Putamen (tissue), 1 donor: ENCODE data around the gene NPHP4.

Experiments used
- DNase-seq: peaks from one replicate; pipeline ENCODE4 v3.0.0-alpha.2; 2016; ENCODE audit warnings: low spot score

The NPHP4 gene

GRCh38 chr1:5877683-5878530 lies 114.3 kb downstream of the NPHP4 start:
- no peak for DNase-seq

DNA sequence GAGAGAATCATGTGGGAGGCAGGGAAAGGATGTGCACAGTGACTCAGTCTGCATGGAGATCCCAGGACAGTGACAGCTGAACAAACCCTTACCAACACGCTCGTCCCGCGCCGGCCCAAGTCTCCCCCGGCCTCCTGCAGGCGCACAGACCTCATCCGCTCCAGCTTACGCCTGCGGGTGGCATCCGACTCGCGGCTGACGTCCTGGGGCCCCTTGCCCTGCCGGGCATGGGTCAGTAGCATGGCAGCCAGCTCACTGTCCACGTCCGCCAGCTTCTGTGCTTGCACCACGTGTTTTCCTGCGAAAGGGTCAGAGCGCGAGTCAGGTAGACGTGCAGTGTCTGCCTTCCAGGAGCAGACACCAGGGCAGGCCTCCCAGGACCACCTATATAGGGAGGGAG lies 115.2 kb downstream of the NPHP4 start:
- no peak for DNase-seq

GRCh38 chr1:5876094-5876650 lies 116.1 kb downstream of the NPHP4 start:
- DNase-seq: no peak

- no peak for DNase-seq
Observed at GRCh38 chr1:5875345-5875910, 116.8 kb downstream of the NPHP4 start.

DNA sequence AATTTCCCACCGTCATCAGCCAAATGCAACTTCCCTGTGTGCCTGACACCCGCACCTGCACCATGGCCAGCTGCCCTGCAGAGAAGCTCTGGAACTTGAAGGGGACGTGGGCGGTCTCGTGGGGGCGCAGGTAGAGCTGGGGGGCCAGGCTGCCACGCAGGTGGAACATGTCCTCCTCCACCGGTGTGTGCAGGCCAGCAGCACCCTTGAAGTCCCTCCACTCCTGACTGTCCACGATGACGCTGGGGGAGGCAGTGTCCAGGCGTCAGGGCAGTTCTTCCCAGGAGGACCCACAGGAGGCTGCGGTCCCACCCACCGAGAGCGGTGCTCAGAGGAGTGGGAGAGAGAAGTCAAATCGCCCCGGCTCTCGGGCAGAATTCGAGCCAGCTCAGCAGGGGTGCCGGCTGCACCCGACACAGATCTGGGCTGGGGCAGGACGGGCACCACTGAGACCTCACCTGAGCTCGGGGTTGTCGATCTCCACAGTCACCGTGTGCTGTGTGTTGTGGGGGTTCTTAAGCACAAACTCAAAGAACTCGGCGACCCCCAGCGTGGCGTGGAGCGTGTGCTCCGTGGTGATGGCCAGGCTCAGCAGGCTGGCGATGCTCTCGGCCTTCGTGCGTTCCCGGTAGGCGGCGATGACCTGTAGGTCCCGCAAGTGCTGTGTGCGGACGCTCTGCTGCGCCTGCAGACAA lies 117.7 kb downstream of the NPHP4 start:
- no peak for DNase-seq

DNA sequence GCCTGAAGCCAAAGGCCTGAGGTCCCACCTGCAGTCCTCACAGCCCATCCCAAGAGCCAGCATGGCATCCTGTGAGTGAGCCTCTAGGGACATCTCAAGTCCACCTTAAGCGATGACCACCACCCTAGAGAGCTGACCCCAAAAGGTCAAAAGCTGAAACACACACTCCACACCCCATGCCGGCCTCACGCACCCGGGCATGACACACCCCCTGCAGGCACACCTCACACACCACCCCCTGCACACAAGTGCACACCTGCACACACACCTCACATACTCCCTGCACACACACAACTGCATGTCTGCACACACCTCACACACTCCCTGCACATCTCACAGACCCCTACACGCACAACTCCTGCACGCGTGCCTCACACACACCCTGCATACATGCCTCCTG lies 118.7 kb downstream of the NPHP4 start:
- no peak for DNase-seq

- DNase-seq: no peak
Observed at GRCh38 chr1:5872886-5873285, 119.3 kb downstream of the NPHP4 start.

- DNase-seq: no peak
Observed at GRCh38 chr1:5868931-5869500, 123.2 kb downstream of the NPHP4 start.

DNA sequence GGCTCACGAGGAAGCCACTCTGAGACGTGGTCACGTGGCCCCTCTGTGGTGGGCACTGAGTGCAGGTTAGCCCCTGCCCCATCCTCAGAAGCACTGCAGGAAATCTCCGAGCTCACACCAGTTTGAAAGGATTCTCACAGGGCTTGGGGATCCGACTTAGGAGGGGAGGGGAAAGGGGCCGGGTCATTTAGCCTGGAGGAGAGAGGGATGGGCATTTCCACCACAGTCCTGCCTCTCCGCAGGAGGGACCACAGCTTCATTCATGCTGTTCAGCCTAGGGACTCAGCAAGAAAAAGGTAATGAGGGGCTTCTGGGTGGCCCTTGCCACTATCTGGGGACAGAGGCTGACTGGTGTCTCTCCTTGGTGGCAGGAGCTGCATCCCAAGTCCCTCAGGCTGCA lies 126.5 kb downstream of the NPHP4 start:
- DNase-seq: no peak

DNA sequence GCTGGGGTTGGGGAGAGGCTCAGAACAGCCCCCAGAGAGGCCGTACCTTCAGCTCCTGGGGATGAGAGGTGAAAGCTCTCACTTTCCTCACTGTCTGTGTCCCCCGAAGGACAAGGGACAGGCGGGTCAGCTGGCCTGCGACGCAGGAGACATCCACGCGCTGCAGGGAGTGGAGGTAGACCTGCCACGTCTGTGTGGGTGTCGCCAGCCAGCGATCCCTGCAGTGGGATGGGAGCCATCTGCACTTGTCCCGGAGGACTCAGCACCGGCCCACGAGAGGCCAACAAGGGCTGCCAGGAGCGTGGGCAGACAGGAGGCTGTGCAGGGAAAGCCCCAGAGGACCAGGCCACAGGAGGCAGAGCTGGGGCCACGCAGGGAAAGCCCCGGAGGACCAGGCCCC lies 127.2 kb downstream of the NPHP4 start:
- DNase-seq: no peak

DNA sequence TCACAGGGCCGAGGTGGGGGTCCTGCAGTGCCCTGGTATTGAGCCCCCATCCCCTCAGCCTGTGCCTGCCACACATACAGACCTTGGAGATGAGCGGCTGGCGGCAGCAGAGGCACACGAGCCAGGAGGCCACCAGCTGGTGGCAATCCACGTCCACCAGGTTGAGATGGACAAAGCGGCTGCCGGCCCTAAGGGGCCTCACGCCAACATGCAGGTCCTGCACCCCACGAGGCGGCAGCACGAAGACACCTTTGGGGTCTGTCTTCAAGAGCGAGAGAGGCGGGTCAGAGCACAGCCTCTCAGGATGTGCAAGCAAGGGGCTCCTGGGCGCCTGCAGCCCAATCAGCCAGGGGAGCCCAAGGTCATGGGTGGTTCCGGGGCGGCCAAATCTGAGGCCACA lies 128.0 kb downstream of the NPHP4 start:
- no peak for DNase-seq

DNA sequence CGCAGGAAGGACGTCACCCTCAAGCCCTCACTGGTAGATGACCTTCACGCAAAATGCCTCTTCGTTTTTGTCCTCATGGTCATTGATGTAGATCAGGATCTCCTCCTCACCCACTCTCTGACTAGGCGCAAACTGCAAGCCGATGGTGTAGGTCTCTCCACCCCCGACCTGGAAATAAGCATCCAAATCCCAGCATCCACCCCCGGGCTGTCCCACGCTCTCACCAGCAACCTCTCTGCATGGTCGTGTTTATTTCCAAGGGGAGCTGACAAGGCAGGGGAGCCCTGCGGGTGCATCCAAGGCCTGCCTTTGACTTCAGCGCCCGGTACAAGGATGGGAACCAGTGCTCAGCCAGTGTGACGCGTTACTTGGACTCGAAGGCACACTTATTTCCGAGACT lies 129.0 kb downstream of the NPHP4 start:
- DNase-seq: peak; percentile 17

DNA sequence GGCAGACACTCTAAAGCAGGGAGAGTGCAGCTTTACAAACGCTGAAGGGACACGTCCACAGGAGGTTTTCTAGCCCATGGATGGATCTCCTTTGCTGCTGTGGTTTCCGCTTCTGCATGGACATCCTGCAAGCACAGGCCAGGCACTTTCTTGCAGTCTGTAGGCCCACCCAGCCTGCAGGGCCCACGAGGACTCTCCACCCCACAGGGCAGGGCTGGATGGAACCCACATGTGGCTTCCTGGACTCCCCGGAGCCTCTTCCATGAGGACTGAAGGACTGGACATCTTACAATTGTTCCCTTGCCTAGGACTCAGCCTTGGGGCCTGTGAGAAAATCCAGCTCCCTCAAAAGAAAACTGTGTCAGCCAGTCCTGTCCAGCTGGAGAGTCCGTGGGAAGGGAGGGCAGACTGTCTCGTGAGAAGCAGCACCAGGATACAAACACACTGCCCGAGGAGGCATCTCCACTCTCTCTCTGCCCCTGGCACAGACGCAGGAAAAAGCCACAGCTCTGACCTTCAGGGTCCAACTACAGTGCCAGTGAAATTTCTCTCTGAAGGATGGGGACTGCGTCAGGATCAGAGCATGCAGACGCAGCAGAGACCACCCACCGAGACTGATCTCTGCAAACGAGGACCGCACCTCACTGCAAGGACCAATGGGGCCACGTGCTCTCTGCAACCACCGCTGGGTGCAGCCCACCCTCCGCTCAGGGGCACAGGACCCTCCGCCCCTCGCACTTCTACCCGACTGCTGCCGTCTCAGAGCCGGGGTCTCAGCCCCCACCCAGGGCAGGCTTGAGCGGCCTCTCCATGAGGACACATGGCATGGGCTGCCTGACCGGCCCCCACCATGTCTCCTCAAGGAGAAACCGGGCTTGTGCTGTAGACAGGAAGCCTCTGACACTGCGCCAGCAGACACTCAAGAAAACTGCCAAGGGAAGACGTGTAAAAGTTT lies 130.1 kb downstream of the NPHP4 start:
- DNase-seq: no peak

- DNase-seq: no peak
Observed at GRCh38 chr1:5860277-5860676, 131.9 kb downstream of the NPHP4 start.

- DNase-seq: no peak
Observed at GRCh38 chr1:5859766-5860165, 132.5 kb downstream of the NPHP4 start.

GRCh38 chr1:5858844-5859407 lies 133.3 kb downstream of the NPHP4 start:
- no peak for DNase-seq

DNA sequence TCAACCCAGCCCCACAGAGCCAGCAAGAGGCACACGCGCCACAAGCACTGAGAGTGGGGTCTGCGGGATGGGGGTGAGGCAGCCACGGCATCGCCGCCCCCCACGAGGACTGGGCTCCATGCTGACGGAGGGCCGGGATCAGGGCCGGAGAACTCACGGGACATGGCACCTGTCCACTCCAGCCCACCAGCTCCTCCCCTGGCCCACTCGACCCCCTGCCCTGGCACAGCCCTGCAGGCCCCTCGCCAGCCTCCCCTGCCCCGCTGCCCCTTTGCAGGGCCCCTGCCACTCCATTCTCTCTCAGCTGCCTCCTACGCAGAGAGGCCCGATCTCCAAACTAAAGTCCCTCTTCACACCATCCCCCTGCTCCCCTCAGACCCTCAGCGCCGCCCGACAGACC lies 134.0 kb downstream of the NPHP4 start:
- no peak for DNase-seq

- no peak for DNase-seq
Observed at GRCh38 chr1:5857508-5858090, 134.6 kb downstream of the NPHP4 start.

DNA sequence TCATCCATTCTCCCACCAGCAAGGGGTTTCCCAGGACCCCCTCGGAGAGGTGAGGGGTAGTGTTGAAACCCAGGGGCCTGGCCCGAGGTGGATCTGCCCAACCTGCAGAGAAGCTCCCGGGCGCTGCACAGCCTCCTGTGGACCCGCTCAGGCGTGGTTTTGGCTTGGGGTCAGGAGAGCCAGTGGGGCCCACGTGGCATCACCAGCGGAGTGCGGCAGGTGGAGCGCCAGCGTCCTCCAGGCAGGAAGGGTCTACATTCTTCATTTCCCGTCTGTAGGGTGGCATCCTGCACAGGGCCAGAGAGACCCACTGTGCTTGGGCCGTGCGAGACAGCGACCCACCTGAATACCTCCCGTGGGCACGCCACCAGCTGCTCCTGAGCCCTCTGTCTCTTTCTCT lies 135.2 kb downstream of the NPHP4 start:
- DNase-seq: no peak

DNA sequence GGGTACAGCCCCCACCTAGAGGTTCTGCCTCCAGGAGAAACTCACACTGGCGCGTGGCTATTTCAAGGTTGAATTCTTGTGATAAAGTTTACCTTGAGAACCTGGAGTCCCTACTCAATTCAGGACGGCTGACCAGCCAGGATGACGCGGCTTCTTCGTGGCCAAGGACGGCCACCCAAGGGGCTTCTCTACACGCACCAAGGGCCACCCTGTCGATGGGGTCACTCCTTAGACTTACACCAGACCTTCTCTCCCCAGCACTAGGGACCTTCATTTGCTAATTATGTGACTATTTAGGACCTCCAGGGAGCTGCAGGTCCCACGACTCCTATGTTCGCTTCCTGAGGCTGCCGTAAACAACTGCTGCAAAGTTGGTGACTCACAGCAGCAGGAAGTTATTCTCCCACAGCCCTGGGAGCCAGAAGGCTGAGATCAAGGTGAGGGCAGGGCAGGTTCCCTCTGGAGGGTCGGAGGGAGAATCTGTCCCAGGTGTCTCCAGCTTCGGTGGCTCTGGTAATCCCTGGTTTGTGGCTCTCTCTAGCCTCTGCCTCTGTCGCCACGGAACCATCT lies 135.9 kb downstream of the NPHP4 start:
- no peak for DNase-seq
